Epidermal melanocyte (primary cell): ENCODE results near the gene MET.

ENCODE experiments used
- DNase-seq: peaks from one replicate; pipeline ENCODE4 v3.0.0; 2011; ENCODE audit warnings: low spot score; ENCODE audit not compliant: insufficient read length

MET gene

GRCh38 chr7:116663744-116664143 lies 8.3 kb upstream of the MET start:
- no peak for DNase-seq

- DNase-seq = no peak
Measured at GRCh38 chr7:116665332-116665996, 6.5 kb upstream of the MET start.

- DNase-seq = no peak
Measured at GRCh38 chr7:116669769-116670168, 2.2 kb upstream of the MET start.

GRCh38 chr7:116670409-116671015 lies 1.5 kb upstream of the MET start:
- no peak for DNase-seq

GRCh38 chr7:116671111-116671510 lies 885 bp upstream of the MET start:
- no peak for DNase-seq

- DNase-seq = no peak
Measured at GRCh38 chr7:116672596-116673456, 830 bp downstream of the MET start.

GRCh38 chr7:116673457-116673865 lies 1.5 kb downstream of the MET start:
- no peak for DNase-seq

GRCh38 chr7:116674508-116675173 lies 2.6 kb downstream of the MET start:
- peak; percentile 39 for DNase-seq

- no peak for DNase-seq
Measured at GRCh38 chr7:116675812-116676355, 3.9 kb downstream of the MET start.

GRCh38 chr7:116678780-116679179 lies 6.8 kb downstream of the MET start:
- no peak for DNase-seq

GRCh38 chr7:116679500-116679899 lies 7.5 kb downstream of the MET start:
- DNase-seq = no peak

- DNase-seq = no peak
Measured at GRCh38 chr7:116683786-116684185, 11.8 kb downstream of the MET start.

- no peak for DNase-seq
Measured at GRCh38 chr7:116686033-116686432, 14.0 kb downstream of the MET start.

GRCh38 chr7:116686812-116687419 lies 14.9 kb downstream of the MET start:
- DNase-seq = no peak

GRCh38 chr7:116687801-116688201 lies 15.8 kb downstream of the MET start:
- peak; percentile 32 for DNase-seq

GRCh38 chr7:116689790-116690259 lies 17.8 kb downstream of the MET start:
- no peak for DNase-seq

- DNase-seq = no peak
Measured at GRCh38 chr7:116691664-116692063, 19.7 kb downstream of the MET start.

- DNase-seq = no peak
Measured at GRCh38 chr7:116692401-116693308, 20.7 kb downstream of the MET start.

GRCh38 chr7:116696707-116697106 lies 24.7 kb downstream of the MET start:
- no peak for DNase-seq

GRCh38 chr7:116697152-116697551 lies 25.2 kb downstream of the MET start:
- DNase-seq = no peak
